HepG2 (cell line): Measurements from ENCODE around the gene TRIM42. TPM values are rescaled to one million over a fixed set of nuclear protein-coding genes. Genes with fewer than 3 reads are reported as not detected.

ENCODE experiments used
- ATAC-seq: fragments of 200-7000 bp; cut with Tn5 transposase; 3 replicates; pipeline ENCODE4 v1.9.1; 2020; ENCODE audit warnings: mild to moderate bottlenecking, moderate library complexity
- BruUV-seq: library from RNA; stranded (reverse); fragments of 400-500 nt; replicated peaks from 2 replicates; lab custom pipeline; 2021; lab: Mats Ljungman, UMichigan
- CTCF ChIA-PET: fragments of 300-600 bp; formaldehyde crosslinking; extraction: SDS; loops from one replicate; lab custom pipeline; 2021; ENCODE audit warnings: low total read pairs, inconsistent platforms, low intra/inter-chr PET ratio; lab: Yijun Ruan, JAX
- POLR2A ChIA-PET: fragments of 350-600 bp; sonication (Branson Sonifier 250); formaldehyde crosslinking; loops from one replicate; lab custom pipeline; 2020; ENCODE audit warnings: antibody characterized with exemption, inconsistent platforms; lab: Yijun Ruan, JAX
- DNase-seq: peaks from one replicate; pipeline ENCODE4 v3.0.0-alpha.2; 2015; ENCODE audit warnings: low spot score
- FAIRE-seq: peaks from 3 replicates; lab custom pipeline; 2011; peaks lifted over from hg19 to GRCh38; lab: Jason Lieb, UNC
- H2AFZ ChIP-seq: one replicate; pipeline ENCODE4 v1.6.1; 2011; ENCODE audit warnings: low read length, inconsistent platforms
- H3K27ac ChIP-seq: fragments of 300-600 bp; 3 replicates; pipeline ENCODE4 v1.8.0; 2011; ENCODE audit warnings: mixed run types, mild to moderate bottlenecking, mixed read lengths, low read length, inconsistent platforms; ENCODE audit not compliant: insufficient read depth; ENCODE audit errors: extremely low read length
- H3K27me3 ChIP-seq, 2 experiments: fragments of 200-600 bp in 1 of 2; 2 replicates in 1 of 2; 3 replicates in 1 of 2; pipeline versions ENCODE4 v1.6.0 to v1.8.0; 2011; ENCODE audit warnings: low read length in 2 of 2, mild to moderate bottlenecking in 2 of 2, moderate library complexity in 2 of 2, inconsistent platforms in 1 of 2; ENCODE audit not compliant: insufficient read depth in 2 of 2, control insufficient read depth in 1 of 2
- H3K36me3 ChIP-seq, 2 experiments: fragments of 200-600 bp in 1 of 2; replicated peaks in 1 of 2; 2 replicates in 1 of 2; 3 replicates in 1 of 2; pipeline versions ENCODE4 v1.5.1 to v1.8.0; 2011; ENCODE audit warnings: low read length in 2 of 2, inconsistent platforms in 1 of 2; ENCODE audit not compliant: insufficient read depth in 2 of 2, control insufficient read depth in 1 of 2
- H3K4me1 ChIP-seq: 2 replicates; pipeline ENCODE4 v1.5.1; 2012; ENCODE audit warnings: low read length, inconsistent platforms; ENCODE audit not compliant: insufficient read depth
- H3K4me2 ChIP-seq: 2 replicates; pipeline ENCODE4 v1.6.0; 2011; ENCODE audit warnings: low read depth, low read length, inconsistent platforms
- H3K4me3 ChIP-seq, 3 experiments: fragments of 200-600 bp in 1 of 3; sonication (generic), shearing (Covaris generic) in 1 of 3; replicated peaks in 1 of 3; 2 replicates each; pipeline ENCODE4 v1.5.1; 2011 to 2016; ENCODE audit warnings: low read length in 3 of 3, inconsistent platforms in 2 of 3, low read depth in 2 of 3, mild to moderate bottlenecking in 2 of 3, control low read depth in 1 of 3, mixed read lengths in 1 of 3; ENCODE audit not compliant: insufficient read depth in 1 of 3
- H3K79me2 ChIP-seq: one replicate; pipeline ENCODE4 v1.6.1; 2011; ENCODE audit warnings: low read length, inconsistent platforms; ENCODE audit not compliant: insufficient read depth
- H3K9ac ChIP-seq: 2 replicates; pipeline ENCODE4 v1.6.0; 2011; ENCODE audit warnings: mild to moderate bottlenecking, low read depth, low read length, inconsistent platforms; ENCODE audit not compliant: insufficient read depth
- H3K9me3 ChIP-seq: 2 replicates; pipeline ENCODE4 v1.5.1; 2012; ENCODE audit warnings: mild to moderate bottlenecking, low read length
- H4K20me1 ChIP-seq: 2 replicates; pipeline ENCODE4 v1.6.0; 2011; ENCODE audit warnings: inconsistent platforms, mild to moderate bottlenecking, low read length, moderate library complexity; ENCODE audit not compliant: insufficient read depth
- ARID3A ChIP-seq: IDR thresholded peaks from 2 replicates; pipeline ENCODE4 v1.6.1; 2012; ENCODE audit warnings: low read depth, low read length, improper control_type of control experiment
- CREM ChIP-seq, 2 experiments: sonication (generic) in 1 of 2; formaldehyde crosslinking in 1 of 2; IDR thresholded peaks; 2 replicates each; pipeline versions ENCODE4 v1.4.0 to v1.6.1; 2016 to 2020; ENCODE audit warnings: antibody characterized with exemption in 1 of 2, mild to moderate bottlenecking in 1 of 2, missing genetic modification reagents in 1 of 2
- GATA4 ChIP-seq: sonication (generic); IDR thresholded peaks from 2 replicates; pipeline ENCODE4 v1.6.1; 2016; ENCODE audit warnings: antibody characterized with exemption, low read depth, borderline replicate concordance
- HMG20B ChIP-seq: conservative IDR thresholded peaks from 2 replicates; pipeline ENCODE4 v1.6.1; 2016; ENCODE audit warnings: missing genetic modification reagents, missing compliant biosample characterization
- HNRNPL ChIP-seq: fragments of 200-400 bp; formaldehyde crosslinking; IDR thresholded peaks from 2 replicates; pipeline ENCODE4 v1.6.1; 2017; ENCODE audit warnings: mild to moderate bottlenecking, low read depth, low read length
- IKZF4 ChIP-seq: sonication (generic); formaldehyde crosslinking; IDR thresholded peaks from 2 replicates; pipeline ENCODE4 v1.5.1; 2020; ENCODE audit warnings: borderline replicate concordance, mild to moderate bottlenecking, low read depth, missing genetic modification reagents; ENCODE audit errors: not compliant biosample characterization
- MAF1 ChIP-seq: sonication (generic); formaldehyde crosslinking; IDR thresholded peaks from 2 replicates; pipeline ENCODE4 v1.5.0; 2020; ENCODE audit warnings: missing genetic modification reagents, borderline replicate concordance
- MYPOP ChIP-seq: sonication (generic); formaldehyde crosslinking; IDR thresholded peaks from 2 replicates; pipeline ENCODE4 v1.8.1; 2023; ENCODE audit warnings: mild to moderate bottlenecking, moderate library complexity, missing genetic modification reagents
- NR2C2 ChIP-seq: sonication (generic); formaldehyde crosslinking; IDR thresholded peaks from 2 replicates; pipeline ENCODE4 v1.4.0; 2020; ENCODE audit warnings: missing genetic modification reagents, mild to moderate bottlenecking, moderate library complexity, borderline replicate concordance
- SOX6 ChIP-seq, 2 experiments: fragments of 450-650 bp in 1 of 2; sonication (generic) in 1 of 2; formaldehyde crosslinking in 1 of 2; IDR thresholded peaks; 2 replicates each; pipeline versions ENCODE4 v1.4.0 to v1.6.1; 2017 to 2020; ENCODE audit warnings: antibody characterized with exemption in 1 of 2, mild to moderate bottlenecking in 1 of 2, missing genetic modification reagents in 1 of 2
- ZBED4 ChIP-seq: sonication (generic); formaldehyde crosslinking; IDR thresholded peaks from 2 replicates; pipeline ENCODE4 v1.4.0; 2020; ENCODE audit warnings: missing genetic modification reagents, borderline replicate concordance
- ZNF34 ChIP-seq: sonication (generic); formaldehyde crosslinking; IDR thresholded peaks from 2 replicates; pipeline ENCODE4 v1.4.0; 2020; ENCODE audit warnings: mild to moderate bottlenecking, missing genetic modification reagents, borderline replicate concordance
- ZNF350 ChIP-seq: sonication (generic); formaldehyde crosslinking; IDR thresholded peaks from 2 replicates; pipeline ENCODE4 v1.4.0; 2020; ENCODE audit warnings: mild to moderate bottlenecking, low read depth, missing genetic modification reagents, borderline replicate concordance
- ZNF549 ChIP-seq: sonication (generic); formaldehyde crosslinking; IDR thresholded peaks from 2 replicates; pipeline ENCODE4 v1.5.0; 2020; ENCODE audit warnings: missing genetic modification reagents
- ZNF773 ChIP-seq: sonication (generic); formaldehyde crosslinking; IDR thresholded peaks from 2 replicates; pipeline ENCODE4 v1.4.0; 2020; ENCODE audit warnings: missing genetic modification reagents, borderline replicate concordance
- WGBS: methylation state at CpG from one replicate; pipeline ENCODE4 v1.1.6; 2017; ENCODE audit warnings: low lambda C conversion rate; 5-methylcytosine and 5-hydroxymethylcytosine counted together
- in situ Hi-C: cut with HindIII; loops from 2 replicates; pipeline ENCODE4 v1.10.0; 2017; ENCODE audit warnings: low pct_unique_long_range_greater_than_20kb; ENCODE audit not compliant: extremely low pct_ligation_motif_present
- intact Hi-C: fragments of 100-400 bp; cut with micrococcal nuclease; formaldehyde crosslinking; loops from one replicate; pipeline ENCODE4 v1.10.0; 2022; ENCODE audit not compliant: unreplicated experiment
- polyA plus RNA-seq, 8 experiments: library from polyadenylated mRNA; depleted of rRNA in 3 of 8; stranded (reverse) in 7 of 8; unstranded in 1 of 8; fragments of >200 nt; fragmentation: Illumina TruSeq in 4 of 8; extraction: Trizol in 4 of 8; gene quantifications; 2 replicates each; pipeline versions ENCODE4 v1.2.1 to v1.2.3, GENCODE V29; 2011 to 2016; ENCODE audit warnings: low read depth in 4 of 8, missing spikeins in 1 of 8, mixed read lengths in 1 of 8; ENCODE audit not compliant: insufficient read depth in 1 of 8
- total RNA-seq, 5 experiments: library from RNA; depleted of rRNA; stranded (reverse); fragments of >200 nt; fragmentation: Illumina TruSeq; extraction: Trizol; gene quantifications; 2 replicates each; pipeline ENCODE4 v1.2.3, GENCODE V29; 2016; ENCODE audit warnings: low read depth in 1 of 5

TRIM42 gene
- total and polyA plus RNA-seq, 2 of the 13 experiments (the other 11 are each of a cell fraction or from before 2014, with no cell fraction given), result not detected

- Histone ChIP-seq H3K79me2 (no peaks in the 10 kb centered on the region), H3K27ac (no peak overlapping the region), H3K36me3 (no peaks in the 10 kb centered on the region), H4K20me1 (no peaks in the 10 kb centered on the region), H3K4me3 (no peak overlapping the region), H2AFZ (no peak overlapping the region), H3K9ac (no peak overlapping the region), H3K27me3 (no peaks in the 10 kb centered on the region; a peak in 1 of 5 replicates), H3K4me1 (peaks cover 40% of the 10 kb centered on the region), H3K9me3 (no peaks in the 10 kb centered on the region), H3K4me2 (no peak overlapping the region)
- WGBS, result 90% methylated on average over 6 of the region's 6 CpGs
- TF ChIP-seq HNRNPL, result no peak
- no peak for TF ChIP-seq MYPOP (CRISPR knock-in tag)
- TF ChIP-seq MAF1 (CRISPR knock-in tag), result no peak
- TF ChIP-seq HMG20B (CRISPR knock-in tag), result no peak
- no peak for TF ChIP-seq GATA4
- TF ChIP-seq ZNF34 (CRISPR knock-in tag), result no peak
- no peak for TF ChIP-seq ZNF549
- no peak for TF ChIP-seq CREM (IDR thresholded peaks at IDR 0.05)
- no peak for TF ChIP-seq CREM (CRISPR knock-in tag; IDR thresholded peaks at IDR 0.05)
- no peak for TF ChIP-seq ZNF350
- TF ChIP-seq SOX6 (IDR thresholded peaks at IDR 0.05), result no peak
- TF ChIP-seq SOX6 (CRISPR knock-in tag; IDR thresholded peaks at IDR 0.05), result no peak
- no peak for TF ChIP-seq IKZF4 (CRISPR knock-in tag)
- no peak for TF ChIP-seq ZBED4
- no peak for TF ChIP-seq ZNF773 (CRISPR knock-in tag)
- no peak for TF ChIP-seq NR2C2 (CRISPR knock-in tag)
- TF ChIP-seq ARID3A, result no peak
- FAIRE-seq (no peak), ATAC-seq (no peak), DNase-seq (no peak)
- ChIA-PET POLR2A (no interaction called here), CTCF (no interaction called here)
- no TSS peak for BruUV-seq
- intact Hi-C loops, result loop anchor here (10.0 kb wide), 1 partner anchor 133 kb away; no protein-coding TSS in a partner anchor
- in situ Hi-C loops, result loop anchor here (10.0 to 25.0 kb wide), 3 partner anchors 97 to 607 kb away; no protein-coding TSS in a partner anchor
Observed at GRCh38 chr3:140731440-140732119, 53.7 kb downstream of the TRIM42 start.
